ENCODE data around the gene NHS.

Gene NHS

DNA sequence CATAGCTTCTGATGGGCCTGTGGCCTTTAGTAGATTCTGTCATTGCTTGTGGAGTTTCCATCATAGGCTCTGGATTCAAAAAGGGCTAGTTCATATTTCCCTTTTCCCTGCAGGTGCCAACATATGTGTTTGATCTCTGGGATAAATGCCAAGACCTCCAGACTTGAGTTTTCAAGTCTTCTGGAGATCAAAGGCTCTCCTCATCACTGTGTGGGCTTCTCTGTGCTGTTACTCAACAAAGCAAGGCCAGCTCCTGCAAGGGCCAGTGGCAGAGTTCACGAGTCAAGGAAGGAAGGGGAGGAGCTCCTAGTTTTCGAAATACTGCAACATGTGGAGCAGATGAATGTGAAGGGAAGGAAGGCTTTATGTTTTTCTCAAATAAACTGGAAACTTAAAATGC is 299.6 kb downstream of the NHS start:
- Histone ChIP-seq H3K27me3 (replicated peaks) (no peaks in the 10 kb centered on the region), H3K4me3 (ENCODE audit: low read depth, low read length) (no peak overlapping the region), H3K27ac (no peak overlapping the region), H3K36me3 (replicated peaks) (no peaks in the 10 kb centered on the region)
- in situ Hi-C loops (cut with HindIII; ENCODE audit: low pct_ligation_motif_present, low sequenced_read_pairs) = no loop called here
- no peak for DNase-seq
- TF ChIP-seq CTCF (IDR thresholded peaks at IDR 0.05; ENCODE audit: low read depth, low read length, missing control alignments) = no peak

DNA sequence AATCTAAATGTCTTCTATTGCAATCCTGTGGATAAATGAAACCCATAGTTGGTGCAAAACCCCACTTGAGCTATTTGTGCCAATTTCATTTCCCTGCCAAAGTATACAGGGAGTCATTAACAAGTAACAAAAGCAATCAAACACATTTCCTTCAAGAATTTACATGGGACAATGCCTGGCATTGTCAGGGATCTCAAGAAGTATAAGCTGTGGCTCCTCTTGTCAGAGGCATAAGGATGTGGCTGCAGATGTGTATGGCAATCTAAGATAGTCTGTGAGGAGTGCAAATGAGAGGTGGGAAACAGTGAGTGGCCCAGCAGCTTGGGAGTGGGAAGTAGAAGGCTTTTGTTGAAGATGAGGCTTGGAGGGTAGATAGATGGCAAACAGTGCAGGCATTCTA is 304.3 kb downstream of the NHS start:
- Histone ChIP-seq H3K27me3 (replicated peaks) (no peaks in the 10 kb centered on the region), H3K4me3 (ENCODE audit: low read depth, low read length) (no peak overlapping the region), H3K27ac (no peak overlapping the region), H3K36me3 (replicated peaks) (no peaks in the 10 kb centered on the region)
- DNase-seq = no peak
- in situ Hi-C loops (cut with HindIII; ENCODE audit: low pct_ligation_motif_present, low sequenced_read_pairs) = no loop called here
- no peak for TF ChIP-seq CTCF (IDR thresholded peaks at IDR 0.05; ENCODE audit: low read depth, low read length, missing control alignments)

DNA sequence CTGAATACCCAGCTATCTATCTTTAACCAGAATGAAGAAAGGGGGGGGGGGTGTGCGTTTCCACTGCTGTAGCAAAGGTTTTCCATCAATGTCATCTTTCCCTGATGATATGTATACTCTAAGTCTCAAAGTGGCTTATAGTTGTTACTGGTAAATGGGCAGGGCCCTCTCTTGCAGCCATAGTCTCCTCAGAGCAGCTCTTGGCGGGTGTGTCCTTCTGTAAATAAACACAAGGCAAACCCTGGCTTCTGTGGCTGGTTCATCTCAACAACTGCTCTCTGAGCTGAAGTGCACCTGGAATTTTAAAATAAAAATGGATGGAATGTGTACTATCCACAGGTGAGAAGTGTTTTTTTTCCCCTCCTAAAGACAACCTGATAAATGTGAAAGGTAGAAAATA is 304.8 kb downstream of the NHS start:
- DNase-seq = no peak
- Histone ChIP-seq H3K4me3 (ENCODE audit: low read depth, low read length) (no peak overlapping the region), H3K27ac (no peak overlapping the region), H3K36me3 (replicated peaks) (no peaks in the 10 kb centered on the region), H3K27me3 (replicated peaks) (no peaks in the 10 kb centered on the region)
- TF ChIP-seq CTCF (IDR thresholded peaks at IDR 0.05; ENCODE audit: low read depth, low read length, missing control alignments) = no peak
- in situ Hi-C loops (cut with HindIII; ENCODE audit: low pct_ligation_motif_present, low sequenced_read_pairs) = no loop called here

GRCh38 chrX:17680732-17681413 is 305.9 kb downstream of the NHS start:
- Histone ChIP-seq H3K27ac (no peak overlapping the region), H3K36me3 (replicated peaks) (no peaks in the 10 kb centered on the region), H3K27me3 (replicated peaks) (no peaks in the 10 kb centered on the region), H3K4me3 (ENCODE audit: low read depth, low read length) (no peak overlapping the region)
- DNase-seq = no peak
- in situ Hi-C loops (cut with HindIII; ENCODE audit: low pct_ligation_motif_present, low sequenced_read_pairs) = no loop called here
- no peak for TF ChIP-seq CTCF (IDR thresholded peaks at IDR 0.05; ENCODE audit: low read depth, low read length, missing control alignments)

- Histone ChIP-seq H3K4me3 (ENCODE audit: low read depth, low read length) (no peak overlapping the region), H3K36me3 (replicated peaks) (no peaks in the 10 kb centered on the region), H3K27ac (no peak overlapping the region), H3K27me3 (replicated peaks) (no peaks in the 10 kb centered on the region)
- in situ Hi-C loops (cut with HindIII; ENCODE audit: low pct_ligation_motif_present, low sequenced_read_pairs) = no loop called here
- no peak for DNase-seq
- no peak for TF ChIP-seq CTCF (IDR thresholded peaks at IDR 0.05; ENCODE audit: low read depth, low read length, missing control alignments)
These were observed 307.3 kb downstream of the NHS start for GRCh38 chrX:17682259-17682658.

DNA sequence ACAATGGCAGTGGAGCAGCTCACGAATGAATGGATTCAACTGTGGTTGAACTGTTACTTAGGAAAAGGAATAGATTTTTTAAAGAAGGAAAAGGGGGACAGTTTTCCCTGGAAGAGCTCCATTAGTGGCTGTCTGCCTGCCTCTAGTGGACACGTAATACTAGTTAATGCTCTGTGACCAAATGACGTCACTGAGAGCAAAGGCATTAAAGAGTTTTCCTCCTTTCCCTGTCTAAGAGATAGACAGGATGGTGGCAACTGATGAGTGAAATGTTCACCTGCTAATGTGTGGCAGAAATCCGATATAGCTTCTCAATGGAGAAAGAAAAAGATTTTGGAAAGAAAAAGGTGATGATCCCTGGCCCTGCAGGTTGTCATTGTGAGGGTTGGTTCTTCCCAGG is 310.0 kb downstream of the NHS start:
- no peak overlapping the region for H3K27ac ChIP-seq
- no peak for DNase-seq
- in situ Hi-C loops (cut with HindIII; ENCODE audit: low pct_ligation_motif_present, low sequenced_read_pairs) = no loop called here
- no peaks in the 10 kb centered on the region for H3K36me3 ChIP-seq (replicated peaks)
- H3K27me3 ChIP-seq (replicated peaks) = no peaks in the 10 kb centered on the region
- no peak for TF ChIP-seq CTCF (IDR thresholded peaks at IDR 0.05; ENCODE audit: low read depth, low read length, missing control alignments)
- H3K4me3 ChIP-seq (ENCODE audit: low read depth, low read length) = no peak overlapping the region

Data from brain microvascular endothelial cell (primary cell).